GM21526 (cell line): ENCODE results near the gene GUCD1.
"Not testable (repeated sequence)": the region's sequence is repeated elsewhere in the genome, so short reads cannot be mapped to it uniquely, and the experiment has no call there.

Source experiments
- ATAC-seq: cut with Tn5 transposase; IDR thresholded peaks from one replicate; pipeline ENCODE4 v1.9.1; 2021; ENCODE audit warnings: moderate library complexity; ENCODE audit not compliant: unreplicated experiment, low FRiP score

Gene GUCD1

DNA sequence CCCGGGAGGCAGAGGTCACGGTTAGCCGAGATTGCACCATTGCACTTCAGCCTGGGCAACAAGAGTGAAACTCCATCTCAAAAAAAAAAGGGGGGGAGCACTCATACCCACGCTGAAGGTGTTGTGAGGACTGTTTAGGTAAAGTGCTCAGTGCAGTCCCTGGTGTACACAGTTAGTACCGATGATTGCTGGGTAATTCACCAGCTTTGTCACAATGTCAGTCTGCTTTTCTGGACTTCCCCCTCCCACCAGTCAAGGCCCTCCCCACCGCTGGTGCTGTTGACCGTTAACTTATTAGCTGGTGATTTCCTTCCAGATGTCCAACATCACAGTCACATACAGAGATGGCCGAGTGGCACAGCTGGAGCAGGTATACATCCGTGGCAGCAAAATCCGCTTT lies 12.7 kb upstream of the GUCD1 start:
- no peak for ATAC-seq

DNA sequence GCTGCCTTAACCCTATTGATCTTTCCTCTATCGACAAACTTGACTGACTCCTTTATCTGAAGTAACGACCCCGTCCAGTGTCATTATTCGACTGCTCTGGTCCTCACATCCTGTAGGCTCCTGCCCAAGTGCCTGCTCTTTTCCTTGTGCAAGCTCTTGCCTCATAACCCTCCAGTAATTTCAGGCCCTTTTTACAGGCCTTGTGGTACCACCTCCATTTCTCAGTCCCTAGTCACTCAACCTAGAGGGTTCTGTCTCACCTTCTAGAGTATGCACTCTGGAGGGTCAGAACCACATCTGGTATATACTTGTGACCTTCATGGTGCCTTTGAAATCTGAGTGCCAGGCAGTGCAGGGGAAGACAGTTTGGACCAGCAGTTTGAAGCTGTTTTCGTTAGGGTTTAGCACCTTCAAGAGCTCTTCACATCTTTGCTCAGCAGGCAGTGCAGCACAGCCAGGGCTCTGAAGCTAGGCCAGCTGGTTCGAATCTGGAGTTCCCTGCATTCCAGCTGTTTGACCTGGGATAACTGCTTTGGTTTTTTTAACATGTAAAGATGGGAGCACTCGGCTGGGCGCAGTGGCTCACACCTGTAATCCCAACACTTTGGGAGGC lies 12.1 kb upstream of the GUCD1 start:
- no peak for ATAC-seq

DNA sequence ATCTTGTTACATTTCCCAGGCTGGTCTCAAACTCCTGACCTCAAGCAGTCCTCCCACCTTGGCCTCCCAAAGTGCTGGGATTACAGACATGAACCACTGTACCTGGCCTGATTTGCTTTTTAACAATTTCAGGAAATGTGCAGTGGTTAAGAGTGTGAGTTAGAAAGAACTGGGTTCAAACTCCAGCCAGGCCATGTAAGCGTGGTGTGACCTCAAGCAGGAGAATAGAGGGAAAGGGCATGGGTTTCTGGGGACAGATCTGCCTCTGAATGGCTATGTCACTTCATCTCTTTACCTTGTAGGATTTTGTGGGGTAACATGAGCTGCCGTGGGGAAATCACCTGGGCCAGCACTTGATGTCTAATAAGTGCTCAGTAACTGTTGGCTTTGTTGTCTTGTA lies 10.1 kb upstream of the GUCD1 start:
- ATAC-seq, result no peak

DNA sequence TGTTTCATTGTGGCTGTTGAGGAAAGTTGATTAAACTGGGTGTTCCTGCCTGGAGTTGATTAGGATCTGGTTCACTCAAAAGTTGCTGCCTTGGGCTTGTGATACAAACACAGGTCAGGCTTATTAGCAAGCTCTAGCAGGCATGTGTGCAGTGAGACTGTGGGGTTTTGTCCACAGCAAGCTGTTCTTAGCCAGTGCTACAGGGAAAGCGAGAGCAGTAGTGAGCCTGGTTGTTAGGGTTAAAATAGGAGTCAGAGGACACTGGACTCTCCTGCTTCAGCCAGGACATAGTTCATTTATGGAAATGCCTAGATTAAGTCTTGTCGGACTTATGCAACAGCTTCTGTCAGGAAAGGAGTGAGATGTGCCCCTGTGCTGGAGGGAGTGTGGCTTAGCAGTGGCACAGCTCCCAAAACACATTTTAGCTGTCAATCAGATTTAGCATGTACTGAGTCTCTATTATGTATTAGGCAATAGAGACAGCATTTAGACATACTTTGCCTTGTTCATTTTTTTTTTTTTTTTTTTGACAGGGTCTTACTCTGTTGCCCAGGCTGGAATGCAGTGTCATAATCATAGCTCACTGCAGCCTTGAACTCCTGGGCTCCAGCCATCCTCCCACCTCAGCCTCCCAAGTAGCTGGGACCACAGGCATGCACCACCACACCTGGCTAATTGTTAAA lies 9.6 kb upstream of the GUCD1 start:
- ATAC-seq, result no peak

DNA sequence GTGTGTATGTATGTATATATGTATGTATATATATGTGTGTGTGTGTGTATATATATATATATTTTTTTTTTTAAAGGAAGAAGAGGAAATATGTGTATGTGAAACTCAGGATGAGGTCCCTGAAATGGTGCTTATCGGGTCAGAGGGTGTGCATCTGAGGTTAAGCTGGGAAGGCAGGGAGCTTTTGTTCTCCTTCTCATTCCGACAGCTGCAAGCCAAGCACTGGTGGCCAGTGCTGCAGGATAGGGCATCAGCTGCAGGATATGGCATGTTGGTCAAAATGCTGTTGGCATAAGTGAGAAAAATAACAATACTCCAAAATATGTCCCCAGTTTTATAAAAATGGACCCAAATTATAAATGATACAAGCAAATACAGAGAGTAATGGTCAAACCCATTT lies 8.3 kb upstream of the GUCD1 start:
- ATAC-seq, result no peak

DNA sequence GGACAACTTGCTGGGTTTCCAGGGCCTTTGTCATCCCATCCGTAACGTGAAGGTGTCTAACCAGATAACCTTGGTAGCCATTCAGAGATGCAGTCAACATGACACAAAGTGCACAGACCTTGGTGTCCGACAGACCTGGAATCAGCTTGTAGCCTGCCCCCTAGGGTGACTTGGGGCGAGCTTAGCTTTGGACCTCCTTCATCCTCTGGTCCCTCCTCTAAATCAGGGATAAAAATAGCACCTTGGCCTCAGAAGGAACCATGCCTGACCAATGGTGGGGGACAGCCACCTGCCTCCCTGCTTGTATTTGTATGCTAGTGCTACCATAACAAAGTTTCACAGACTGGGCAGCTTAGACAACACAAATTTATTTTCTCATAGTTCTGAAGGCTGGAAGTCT lies 4.5 kb upstream of the GUCD1 start:
- no peak for ATAC-seq

DNA sequence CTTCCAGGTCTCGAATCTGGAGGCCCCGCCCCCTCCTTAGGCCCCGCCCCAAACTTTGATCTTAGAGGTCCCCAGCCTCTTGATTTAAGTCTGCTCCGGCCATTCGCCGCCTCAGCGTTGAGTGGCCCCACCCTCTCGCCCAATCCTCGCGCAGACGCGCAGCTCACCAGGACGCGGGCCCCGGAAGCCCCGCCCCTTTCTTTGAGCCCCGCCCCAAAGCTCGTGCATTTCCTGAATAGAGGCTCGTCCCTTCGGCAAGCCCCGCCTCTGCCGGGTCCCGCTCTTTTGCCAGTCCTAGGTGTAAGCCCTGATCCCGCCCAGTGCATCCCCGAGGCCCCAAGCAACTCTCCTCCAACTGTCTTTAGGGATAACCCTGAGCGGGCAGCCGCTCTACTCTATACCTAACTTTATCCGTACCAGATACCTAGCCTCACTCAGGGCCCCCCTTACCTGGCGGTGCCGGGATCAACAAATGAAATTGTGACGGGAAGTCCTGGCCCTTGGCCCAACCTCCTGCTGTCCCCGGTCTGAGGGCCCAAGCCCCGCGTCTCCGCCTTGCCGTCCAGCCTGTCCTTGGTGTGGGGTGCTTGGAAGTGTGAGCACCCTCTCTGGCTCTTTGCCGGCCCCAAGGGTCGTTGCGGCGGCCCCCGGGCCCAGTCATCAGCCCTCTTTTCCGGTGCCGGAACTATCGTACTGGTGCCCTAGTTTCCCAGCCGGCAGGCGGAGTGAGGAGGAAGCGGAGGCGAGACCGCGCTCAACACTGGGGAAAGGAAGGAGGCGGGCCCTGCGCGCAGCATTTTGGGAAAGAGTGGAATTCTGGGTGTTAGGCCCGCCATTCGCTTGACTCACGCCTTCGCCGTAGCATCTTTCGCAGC lies 464 bp upstream of the GUCD1 start, which contains the start of gene SNRPD3:
Gene SNRPD3 (plus strand): TSS at position 835 of the 875 bp plus-strand sequence. CDS start 1,676 bp downstream, outside the sequence.
- peak; percentile 74 for ATAC-seq

DNA sequence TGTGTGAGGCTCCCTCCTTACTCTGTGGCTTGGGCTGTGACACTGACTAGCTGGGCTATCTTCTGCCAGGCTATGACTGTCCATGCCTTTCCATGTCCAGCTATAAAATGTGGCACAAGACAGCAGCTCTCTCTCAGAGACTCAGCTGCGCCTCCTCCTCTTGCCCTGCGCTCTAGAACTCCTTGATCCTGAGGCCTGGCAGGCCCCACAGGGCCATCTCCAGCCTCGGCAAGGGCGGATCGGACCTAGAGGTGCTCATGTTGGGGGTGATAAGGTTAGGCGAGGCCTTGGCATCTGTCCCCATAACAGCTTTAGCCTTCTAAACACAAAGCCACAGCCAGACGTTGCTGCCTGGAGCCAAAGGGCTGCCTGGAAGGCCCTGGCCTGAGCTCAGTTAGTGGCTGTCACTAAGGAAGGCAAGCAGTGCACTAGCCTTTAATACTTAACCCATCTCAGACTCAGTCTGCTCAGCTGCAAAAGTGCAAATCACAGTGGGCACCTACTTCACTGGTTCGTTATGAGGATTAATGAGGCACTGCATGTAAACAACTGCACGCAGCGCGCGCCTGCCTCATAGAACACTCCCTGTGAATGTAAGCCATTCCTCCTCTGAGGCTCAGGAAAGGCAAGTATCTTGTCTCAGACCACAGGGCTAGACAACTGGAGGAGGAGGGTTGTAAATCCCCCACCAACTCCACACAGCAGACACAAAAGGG lies 1.2 kb downstream of the GUCD1 start:
- ATAC-seq, result no peak

DNA sequence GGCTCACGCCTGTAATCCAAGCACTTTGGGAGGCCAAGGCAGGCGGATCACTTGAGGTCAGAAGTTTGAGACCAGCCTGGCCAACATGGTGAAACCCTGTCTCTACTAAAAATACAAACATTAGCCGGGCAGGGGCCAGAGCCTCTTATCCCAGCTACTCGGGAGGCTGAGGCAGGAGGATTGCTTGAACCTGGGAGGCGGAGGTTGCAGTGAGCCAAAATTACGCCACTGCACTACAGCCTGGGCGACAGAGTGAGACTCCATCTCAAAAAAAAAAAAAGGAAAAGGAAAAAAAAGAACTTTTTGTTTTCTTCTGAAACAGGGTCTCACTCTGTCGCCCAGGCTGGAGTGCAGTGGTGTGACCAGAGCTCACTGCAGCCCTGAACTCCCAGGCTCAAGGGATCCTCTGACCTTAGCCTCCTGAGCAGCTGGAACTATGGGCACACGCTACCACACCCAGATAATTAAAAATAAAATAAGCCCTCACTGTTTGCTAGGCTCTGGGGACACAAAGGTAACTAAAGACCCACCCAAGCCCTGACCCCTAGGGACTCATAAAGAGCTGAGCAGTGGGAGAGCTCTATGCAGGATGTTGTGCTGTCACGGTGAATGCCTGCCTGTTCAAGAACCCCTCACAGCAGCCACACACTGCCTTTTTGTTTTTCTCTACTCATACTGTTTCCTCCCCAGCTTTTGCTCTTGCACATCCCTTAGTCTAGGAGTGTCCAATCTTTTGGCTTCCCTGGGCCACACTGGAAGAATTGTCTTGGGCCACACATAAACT lies 2.2 kb downstream of the GUCD1 start:
- ATAC-seq, result not testable (repeated sequence)

DNA sequence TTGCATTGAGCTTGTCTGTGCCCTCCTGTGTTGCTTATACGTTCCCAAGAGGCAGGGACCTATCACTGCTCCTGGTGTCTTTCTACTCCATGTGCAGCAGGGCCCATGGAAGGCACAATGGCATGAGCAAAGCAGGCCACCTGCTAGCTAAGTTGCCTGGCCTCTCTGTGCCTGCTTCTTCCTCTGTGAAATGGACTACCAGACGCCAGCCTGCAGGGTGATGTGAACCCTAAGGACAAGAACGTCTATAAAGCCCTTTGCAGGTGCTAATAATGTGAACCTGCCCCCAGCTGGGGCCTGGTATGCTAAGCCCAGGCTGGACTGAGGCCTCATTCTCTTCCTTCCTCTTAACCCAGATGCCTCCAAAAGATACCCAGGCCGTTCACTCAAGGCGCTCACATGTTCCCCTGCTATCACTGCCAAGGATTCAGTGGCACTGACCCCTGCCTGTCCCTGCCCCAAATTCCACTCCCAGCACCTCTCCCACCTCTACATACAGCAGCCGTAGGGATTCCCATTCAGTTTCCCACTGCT lies 4.0 kb downstream of the GUCD1 start:
- ATAC-seq, result no peak

DNA sequence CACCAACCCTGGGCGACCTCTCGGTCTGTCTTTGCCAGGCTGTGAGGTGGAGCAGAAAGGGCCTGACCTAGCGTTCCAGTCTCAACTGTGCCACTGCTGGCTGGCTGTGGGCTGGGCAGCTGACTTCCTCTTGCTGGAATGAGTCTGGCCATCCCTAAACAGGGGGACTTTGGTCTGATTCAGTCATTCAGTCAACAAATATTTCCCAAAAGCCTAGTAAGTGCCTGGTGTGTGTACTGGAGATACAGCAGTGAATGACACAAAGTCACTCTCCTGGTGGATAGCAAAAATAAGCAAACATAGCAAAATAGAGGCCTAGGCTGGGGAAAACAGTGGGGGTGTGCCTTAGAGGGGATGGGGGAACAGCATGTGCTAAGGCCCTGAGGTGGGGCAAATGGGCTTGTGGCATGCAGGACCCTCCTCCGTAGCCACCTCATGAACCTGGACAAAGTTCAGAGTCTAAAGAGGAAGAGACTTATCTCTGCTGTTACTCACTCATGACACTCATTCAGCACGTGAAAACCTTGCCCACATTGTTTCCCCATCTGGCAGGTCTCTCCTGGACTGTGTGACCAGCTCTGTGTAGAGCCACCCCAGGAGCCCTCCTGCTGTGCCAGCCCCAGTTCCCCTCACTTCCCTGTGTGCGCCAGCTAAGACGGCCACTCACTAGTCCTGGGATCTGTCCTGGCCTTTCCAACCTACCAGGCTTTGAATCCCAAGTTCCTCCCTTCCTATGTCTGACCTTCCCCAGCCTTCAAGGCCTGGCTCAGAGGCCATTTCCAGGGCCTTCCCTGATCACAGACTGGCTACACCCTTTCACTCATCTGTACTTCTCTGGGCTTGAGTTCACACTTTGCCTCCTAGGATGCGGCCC lies 4.7 kb downstream of the GUCD1 start:
- no peak for ATAC-seq

DNA sequence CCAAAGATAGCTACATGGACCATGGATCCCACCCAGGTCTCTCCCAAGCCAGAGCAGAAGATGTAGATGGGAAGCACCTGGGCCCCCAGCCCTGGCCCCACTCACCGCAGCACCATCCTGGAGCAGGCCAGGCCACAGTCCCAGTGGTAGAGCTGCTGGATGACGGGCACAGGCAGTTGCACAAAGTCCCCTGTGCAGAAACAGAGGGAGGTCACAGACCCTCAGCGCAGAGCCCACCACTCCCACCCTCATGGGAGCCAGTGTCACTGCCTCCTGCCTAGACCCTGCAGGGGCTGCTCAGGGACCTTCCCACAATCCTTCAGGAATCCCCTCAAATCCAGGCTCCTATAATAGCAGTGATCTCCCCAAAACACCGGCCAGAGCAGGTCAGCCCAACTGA lies 6.1 kb downstream of the GUCD1 start:
- no peak for ATAC-seq

DNA sequence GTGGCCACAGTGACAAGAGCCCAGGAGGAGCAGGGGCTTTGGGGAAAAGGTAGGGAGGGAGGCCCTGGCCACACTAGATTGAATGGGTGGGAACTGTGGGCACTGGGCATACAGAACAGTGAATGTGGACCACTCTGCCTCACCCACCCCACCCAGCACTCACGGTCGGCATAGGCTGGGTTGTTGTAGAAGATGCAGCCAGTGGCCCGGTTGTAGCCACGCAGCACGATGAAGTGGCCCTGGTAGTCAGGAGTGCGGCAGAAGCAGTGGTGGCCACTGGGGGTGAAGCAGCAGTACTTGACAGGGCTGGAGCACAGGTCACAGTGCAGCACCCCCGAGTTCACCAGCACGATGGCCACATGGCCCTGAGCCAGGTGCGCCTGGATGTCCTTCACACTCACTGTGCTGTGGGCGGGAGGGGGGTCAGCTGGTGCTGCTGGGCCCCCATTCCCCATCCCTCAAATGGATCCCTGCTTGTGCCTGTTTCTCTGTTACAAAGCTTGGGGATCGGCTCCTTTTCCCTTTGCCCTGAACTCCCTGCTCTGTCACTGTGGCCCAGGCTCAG lies 11.2 kb downstream of the GUCD1 start:
- ATAC-seq, result no peak

DNA sequence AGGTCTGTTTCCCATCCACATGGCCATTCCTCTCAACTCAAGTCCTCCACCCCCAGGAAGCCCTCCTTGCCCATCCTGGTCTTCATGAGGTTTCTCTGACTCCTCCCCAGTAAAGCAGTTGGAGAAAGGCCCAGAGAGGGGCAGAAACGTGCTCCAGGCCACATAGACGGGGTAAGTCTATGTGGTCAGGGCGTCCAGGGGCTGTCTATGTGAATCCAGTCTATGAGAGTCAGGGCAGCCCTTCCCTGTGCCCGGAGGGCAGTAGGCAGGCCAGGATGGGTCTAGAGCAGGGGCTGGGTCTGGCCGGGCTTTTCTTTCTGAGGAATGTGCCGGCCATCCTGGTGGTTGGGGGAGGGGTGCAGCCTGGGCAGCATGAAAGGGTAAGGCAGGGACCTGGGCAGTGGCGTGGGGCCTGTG lies 11.7 kb downstream of the GUCD1 start:
- ATAC-seq, result no peak

DNA sequence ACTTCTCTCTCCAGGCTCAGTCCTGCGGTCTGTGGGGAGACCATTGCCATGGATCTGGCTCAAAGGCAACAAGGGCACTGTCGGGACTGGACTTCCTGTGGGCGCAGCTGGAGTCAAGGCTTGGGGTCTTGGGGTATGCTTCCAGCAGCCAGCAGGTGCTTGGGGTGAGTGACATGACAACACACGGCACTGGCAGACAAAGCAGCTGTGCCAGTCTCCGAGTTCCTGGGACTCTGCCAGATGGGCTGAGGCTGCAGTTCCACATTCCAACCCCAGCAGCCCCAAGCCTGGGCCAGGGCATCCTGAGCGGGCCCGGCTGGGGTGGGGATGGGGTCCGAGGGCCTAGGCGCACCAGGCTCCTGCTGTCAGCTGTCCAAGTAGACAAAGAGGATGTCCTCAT lies 12.3 kb downstream of the GUCD1 start:
- no peak for ATAC-seq

DNA sequence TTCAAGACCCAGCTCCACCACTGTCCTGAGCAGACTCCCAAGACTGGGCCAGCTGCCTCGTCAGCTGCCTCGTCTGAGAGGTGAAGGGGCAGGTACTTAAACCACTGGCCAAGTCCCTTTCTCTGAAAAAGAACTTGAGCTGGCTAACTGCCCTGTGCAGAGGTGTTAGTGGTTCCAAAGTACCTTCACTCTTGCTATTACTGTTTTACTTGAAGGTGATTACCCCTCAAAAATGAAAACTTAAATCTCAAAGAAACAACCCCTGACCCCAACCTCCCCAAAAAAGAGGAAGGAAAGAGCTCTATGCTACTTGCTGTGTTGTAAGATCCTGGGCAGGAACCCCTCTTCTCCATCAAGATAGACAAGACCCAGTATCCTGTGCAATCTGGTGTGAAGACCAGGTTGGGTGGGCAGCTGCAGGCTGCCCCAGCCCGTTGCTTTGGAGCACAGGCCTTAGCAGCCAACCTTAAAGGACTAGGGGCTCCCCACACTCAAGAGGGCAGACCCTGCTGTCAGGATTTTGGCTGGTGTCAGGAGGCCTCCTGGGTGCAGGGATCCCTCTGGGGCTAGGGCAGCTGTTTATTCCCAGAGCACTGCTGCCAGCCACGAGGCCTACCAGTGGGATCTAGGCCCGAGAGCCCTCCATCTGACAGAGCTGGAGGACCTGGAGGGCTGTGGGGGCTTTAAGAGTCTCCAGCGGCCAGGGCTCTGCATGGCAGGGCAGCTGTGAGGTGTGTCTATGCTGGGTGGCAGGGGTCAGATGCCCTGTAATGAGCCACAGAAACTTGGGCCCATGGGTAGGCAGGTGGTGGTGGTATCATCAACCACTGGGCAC lies 13.0 kb downstream of the GUCD1 start:
- no peak for ATAC-seq

DNA sequence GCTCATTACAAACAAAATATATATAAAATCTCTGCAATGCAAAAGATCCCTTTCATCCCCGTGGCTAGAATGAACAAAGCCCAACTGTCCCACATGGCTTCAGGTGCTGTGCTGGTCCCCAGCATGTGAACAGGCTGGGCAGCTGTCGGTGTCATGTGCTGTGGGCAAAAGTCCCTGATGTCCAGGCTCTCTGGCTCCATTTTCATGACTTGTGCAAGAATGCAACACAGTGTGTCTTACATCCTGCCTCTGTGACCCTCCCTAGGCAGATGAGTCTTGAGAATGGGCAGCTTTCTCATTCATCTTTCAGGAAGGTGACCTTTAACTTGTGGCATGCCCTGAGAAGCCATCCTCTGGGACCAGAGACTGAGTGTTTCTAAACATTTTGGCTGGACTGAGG lies 14.5 kb downstream of the GUCD1 start:
- ATAC-seq, result no peak

DNA sequence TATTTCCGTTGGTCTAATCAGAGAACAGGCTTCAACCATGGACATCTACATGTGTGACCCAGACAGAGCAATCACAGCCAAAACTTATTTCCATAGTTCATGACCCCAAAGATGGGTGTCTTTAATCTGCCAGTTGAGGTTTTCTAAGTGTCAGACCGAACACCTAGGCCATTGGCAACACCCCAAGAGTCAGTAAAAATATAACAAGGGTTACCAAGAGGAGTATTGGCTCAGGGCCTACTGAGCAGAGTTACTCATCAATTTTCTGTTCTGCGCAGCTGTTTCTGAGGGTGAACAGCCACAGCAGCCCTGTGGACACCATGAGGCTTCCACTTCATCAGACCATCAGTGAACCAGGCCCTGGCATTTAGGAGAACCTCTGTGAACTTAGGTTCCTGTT lies 18.8 kb downstream of the GUCD1 start:
- ATAC-seq, result no peak
